Measurements from ENCODE around the gene CDH6.

CDH6 gene

GRCh38 chr5:31153521-31153920 lies 40.0 kb upstream of the CDH6 start:
- no peak for TF ChIP-seq EZH2phosphoT487 (conservative IDR thresholded peaks at IDR 0.05; ENCODE audit: low read length)
- no peak for TF ChIP-seq CTCF (IDR thresholded peaks at IDR 0.05; ENCODE audit: insufficient read depth, low read length, poor library complexity, severe bottlenecking)
- no peaks in the 10 kb centered on the region for H3K9me3 ChIP-seq (ENCODE audit: insufficient read depth, low read length)
- no peak overlapping the region for H3K4me3 ChIP-seq (ENCODE audit: insufficient read depth, low read length, poor library complexity, severe bottlenecking)
- H3F3A ChIP-seq (ENCODE audit: insufficient read depth): no peaks in the 10 kb centered on the region
- no peaks in the 10 kb centered on the region for H3K79me2 ChIP-seq (ENCODE audit: insufficient read depth, low read length)
- no peak overlapping the region for H3K27ac ChIP-seq (ENCODE audit: low read depth, low read length)
- H3K9ac ChIP-seq (ENCODE audit: low read length): no peak overlapping the region
- no peak overlapping the region for H2AFZ ChIP-seq (ENCODE audit: low read depth, low read length, severe bottlenecking)
- no peaks in the 10 kb centered on the region for H3K36me3 ChIP-seq (ENCODE audit: low read length)
- no peaks in the 10 kb centered on the region for H4K20me1 ChIP-seq (ENCODE audit: low read depth, low read length)
- no peaks in the 10 kb centered on the region for H3K9me2 ChIP-seq (replicated peaks; ENCODE audit: insufficient read depth, low read length)
- H3K27me3 ChIP-seq (ENCODE audit: low read length): no peaks in the 10 kb centered on the region
- H3K4me2 ChIP-seq (ENCODE audit: low read depth, low read length, poor library complexity, severe bottlenecking): no peak overlapping the region

- H2AFZ ChIP-seq (ENCODE audit: low read depth, low read length, severe bottlenecking): no peak overlapping the region
These were observed 36.8 kb upstream of the CDH6 start for GRCh38 chr5:31156631-31157160.

GRCh38 chr5:31157720-31158119 lies 35.8 kb upstream of the CDH6 start:
- no peaks in the 10 kb centered on the region for H3K27me3 ChIP-seq (ENCODE audit: low read length)
- no peaks in the 10 kb centered on the region for H3K9me3 ChIP-seq (ENCODE audit: insufficient read depth, low read length)
- TF ChIP-seq EZH2phosphoT487 (conservative IDR thresholded peaks at IDR 0.05; ENCODE audit: low read length) (no peak), CTCF (IDR thresholded peaks at IDR 0.05; ENCODE audit: insufficient read depth, low read length, poor library complexity, severe bottlenecking) (no peak)
- H3K27ac ChIP-seq (ENCODE audit: low read depth, low read length): no peak overlapping the region
- no peak overlapping the region for H2AFZ ChIP-seq (ENCODE audit: low read depth, low read length, severe bottlenecking)
- H3K9ac ChIP-seq (ENCODE audit: low read length): no peak overlapping the region
- H3K9me2 ChIP-seq (replicated peaks; ENCODE audit: insufficient read depth, low read length): no peaks in the 10 kb centered on the region
- H3K4me2 ChIP-seq (ENCODE audit: low read depth, low read length, poor library complexity, severe bottlenecking): no peak overlapping the region
- H3K4me3 ChIP-seq (ENCODE audit: insufficient read depth, low read length, poor library complexity, severe bottlenecking): no peak overlapping the region
- H3K36me3 ChIP-seq (ENCODE audit: low read length): no peaks in the 10 kb centered on the region
- no peaks in the 10 kb centered on the region for H3F3A ChIP-seq (ENCODE audit: insufficient read depth)
- H3K79me2 ChIP-seq (ENCODE audit: insufficient read depth, low read length): no peaks in the 10 kb centered on the region
- H4K20me1 ChIP-seq (ENCODE audit: low read depth, low read length): no peaks in the 10 kb centered on the region

More at GRCh38 chr5:31156631-31157160, 36.8 kb upstream of the CDH6 start:
- Histone ChIP-seq H4K20me1 (ENCODE audit: low read depth, low read length) (no peaks in the 10 kb centered on the region), H3F3A (ENCODE audit: insufficient read depth) (no peaks in the 10 kb centered on the region), H3K4me3 (ENCODE audit: insufficient read depth, low read length, poor library complexity, severe bottlenecking) (no peak overlapping the region), H3K9me2 (replicated peaks; ENCODE audit: insufficient read depth, low read length) (no peaks in the 10 kb centered on the region), H3K27ac (ENCODE audit: low read depth, low read length) (no peak overlapping the region), H3K9me3 (ENCODE audit: insufficient read depth, low read length) (no peaks in the 10 kb centered on the region), H3K79me2 (ENCODE audit: insufficient read depth, low read length) (no peaks in the 10 kb centered on the region), H3K36me3 (ENCODE audit: low read length) (no peaks in the 10 kb centered on the region), H3K27me3 (ENCODE audit: low read length) (no peaks in the 10 kb centered on the region), H3K4me2 (ENCODE audit: low read depth, low read length, poor library complexity, severe bottlenecking) (no peak overlapping the region), H3K9ac (ENCODE audit: low read length) (no peak overlapping the region)
- no peak for TF ChIP-seq CTCF (IDR thresholded peaks at IDR 0.05; ENCODE audit: insufficient read depth, low read length, poor library complexity, severe bottlenecking)
- no peak for TF ChIP-seq EZH2phosphoT487 (conservative IDR thresholded peaks at IDR 0.05; ENCODE audit: low read length)

All from SU-DHL-6 (cell line).